Mesendoderm (in vitro differentiated cells): ENCODE results near the gene STAG2.
"Not testable (repeated sequence)": the region's sequence is repeated elsewhere in the genome, so short reads cannot be mapped to it uniquely, and the experiment has no call there.

Experiments used
- DNase-seq: peaks from one replicate; pipeline ENCODE4 v3.0.0; 2013
- H2AK5ac ChIP-seq: 2 replicates; pipeline ENCODE4 v1.6.1; 2013; ENCODE audit warnings: low read length, inconsistent platforms
- H2BK120ac ChIP-seq: 2 replicates; pipeline ENCODE4 v1.6.1; 2013; ENCODE audit warnings: low read depth, mild to moderate bottlenecking, low read length, moderate library complexity, mixed read lengths
- H2BK15ac ChIP-seq: replicated peaks from 2 replicates; pipeline ENCODE4 v1.6.1; 2013; ENCODE audit warnings: low read depth, mild to moderate bottlenecking, moderate library complexity
- H2BK5ac ChIP-seq: 2 replicates; pipeline ENCODE4 v1.6.1; 2013; ENCODE audit warnings: low read length, inconsistent platforms
- H3K18ac ChIP-seq: 2 replicates; pipeline ENCODE4 v1.6.1; 2013; ENCODE audit warnings: mild to moderate bottlenecking, low read length, mixed read lengths
- H3K23ac ChIP-seq: one replicate; pipeline ENCODE4 v1.6.1; 2013; ENCODE audit warnings: low read length
- H3K27ac ChIP-seq: 2 replicates; pipeline ENCODE4 v1.5.1; 2013; ENCODE audit warnings: low read depth, mild to moderate bottlenecking, inconsistent platforms, low read length, moderate library complexity
- H3K27me3 ChIP-seq: 2 replicates; pipeline ENCODE4 v1.6.1; 2013; ENCODE audit warnings: low read length, control low read depth, mild to moderate bottlenecking, inconsistent platforms; ENCODE audit not compliant: insufficient read depth, poor library complexity
- H3K36me3 ChIP-seq: 2 replicates; pipeline ENCODE4 v1.6.1; 2013; ENCODE audit warnings: low read length, inconsistent platforms; ENCODE audit not compliant: control insufficient read depth, insufficient read depth
- H3K4ac ChIP-seq: one replicate; pipeline ENCODE4 v1.6.1; 2013; ENCODE audit warnings: low read depth, mild to moderate bottlenecking, low read length, moderate library complexity
- H3K4me1 ChIP-seq: 2 replicates; pipeline ENCODE4 v1.6.1; 2013; ENCODE audit warnings: low read depth, low read length, inconsistent platforms; ENCODE audit not compliant: control insufficient read depth
- H3K4me2 ChIP-seq: 2 replicates; pipeline ENCODE4 v1.6.1; 2013; ENCODE audit warnings: low read length
- H3K4me3 ChIP-seq: 2 replicates; pipeline ENCODE4 v1.5.1; 2013; ENCODE audit warnings: mild to moderate bottlenecking, low read length
- H3K56ac ChIP-seq: one replicate; pipeline ENCODE4 v1.6.1; 2013; ENCODE audit warnings: low read length
- H3K79me1 ChIP-seq: 2 replicates; pipeline ENCODE4 v1.6.1; 2013; ENCODE audit warnings: low read length, inconsistent platforms
- H3K79me2 ChIP-seq: 2 replicates; pipeline ENCODE4 v1.6.1; 2013; ENCODE audit warnings: mild to moderate bottlenecking, low read length; ENCODE audit not compliant: control insufficient read depth, insufficient read depth
- H3K9ac ChIP-seq: 2 replicates; pipeline ENCODE4 v1.6.1; 2013; ENCODE audit warnings: low read length, inconsistent platforms
- H4K5ac ChIP-seq: one replicate; pipeline ENCODE4 v1.6.1; 2013; ENCODE audit warnings: low read length
- H4K8ac ChIP-seq: one replicate; pipeline ENCODE4 v1.6.1; 2013; ENCODE audit warnings: low read depth, mild to moderate bottlenecking, control low read depth, low read length, moderate library complexity
- WGBS: extraction: QIAGEN DNeasy Blood & Tissue Kit; methylation state at CpG from one replicate; pipeline ENCODE4 v1.1.7; 2013; ENCODE audit warnings: low lambda C conversion rate, missing lambda C conversion rate; ENCODE audit not compliant: insufficient coverage; ENCODE audit errors: extremely low coverage; 5-methylcytosine and 5-hydroxymethylcytosine counted together

The STAG2 gene

GRCh38 chrX:124045109-124045508, 83.6 kb downstream of the STAG2 start:
- Histone ChIP-seq H3K4me3 (no peak overlapping the region), H3K4me2 (no peak overlapping the region), H2BK15ac (no peak overlapping the region), H3K18ac (no peak overlapping the region), H2AK5ac (no peak overlapping the region), H2BK5ac (no peak overlapping the region), H3K79me2 (no peaks in the 10 kb centered on the region), H3K36me3 (no peaks in the 10 kb centered on the region), H3K27ac (no peak overlapping the region), H4K8ac (no peak overlapping the region), H3K79me1 (no peaks in the 10 kb centered on the region), H3K4ac (no peak overlapping the region), H2BK120ac (no peak overlapping the region), H3K27me3 (no peaks in the 10 kb centered on the region), H3K56ac (no peak overlapping the region), H4K5ac (no peak overlapping the region), H3K9ac (no peak overlapping the region), H3K4me1 (no peaks in the 10 kb centered on the region), H3K23ac (no peak overlapping the region)
- no CpG with 5 or more reads among the region's 4 CpGs for WGBS
- no peak for DNase-seq

GRCh38 chrX:124084417-124084816, 122.9 kb downstream of the STAG2 start:
- not testable (repeated sequence) for H2AK5ac ChIP-seq, H3K56ac ChIP-seq, H2BK5ac ChIP-seq, H3K79me2 ChIP-seq, H3K27ac ChIP-seq, H4K5ac ChIP-seq, H3K79me1 ChIP-seq, DNase-seq, H3K4me2 ChIP-seq, H3K27me3 ChIP-seq, H3K36me3 ChIP-seq, H3K4me3 ChIP-seq, H3K4me1 ChIP-seq, H3K4ac ChIP-seq, H2BK15ac ChIP-seq, H3K23ac ChIP-seq, H3K18ac ChIP-seq, H4K8ac ChIP-seq, H2BK120ac ChIP-seq, H3K9ac ChIP-seq
- WGBS: no CpG with 5 or more reads among the region's 6 CpGs

GRCh38 chrX:124085063-124085462, 123.6 kb downstream of the STAG2 start:
- Histone ChIP-seq H3K23ac (no peak overlapping the region), H3K56ac (no peak overlapping the region), H2BK5ac (no peak overlapping the region), H3K79me1 (no peaks in the 10 kb centered on the region), H4K5ac (no peak overlapping the region), H3K4me1 (no peaks in the 10 kb centered on the region), H3K27ac (no peak overlapping the region), H3K9ac (no peak overlapping the region), H4K8ac (no peak overlapping the region), H2BK15ac (no peak overlapping the region), H3K27me3 (no peaks in the 10 kb centered on the region), H3K4me3 (no peak overlapping the region), H3K79me2 (no peaks in the 10 kb centered on the region), H3K4ac (no peak overlapping the region), H2BK120ac (no peak overlapping the region), H3K18ac (no peak overlapping the region), H3K36me3 (no peaks in the 10 kb centered on the region), H2AK5ac (no peak overlapping the region), H3K4me2 (no peak overlapping the region)
- WGBS: no CpG with 5 or more reads among the region's 2 CpGs
- DNase-seq: no peak

- no peak for DNase-seq
These were observed 124.9 kb downstream of the STAG2 start for GRCh38 chrX:124086411-124086810.

GRCh38 chrX:124087000-124087746, 125.7 kb downstream of the STAG2 start:
- Histone ChIP-seq H4K8ac (no peak overlapping the region), H3K27me3 (no peaks in the 10 kb centered on the region), H3K18ac (no peak overlapping the region), H3K79me1 (no peaks in the 10 kb centered on the region), H2BK120ac (no peak overlapping the region), H3K9ac (no peak overlapping the region), H3K4me1 (no peaks in the 10 kb centered on the region), H4K5ac (no peak overlapping the region), H3K4me2 (no peak overlapping the region), H3K79me2 (no peaks in the 10 kb centered on the region), H3K27ac (no peak overlapping the region), H3K36me3 (no peaks in the 10 kb centered on the region), H3K4ac (no peak overlapping the region), H3K4me3 (no peak overlapping the region), H3K56ac (no peak overlapping the region), H2BK15ac (no peak overlapping the region), H2AK5ac (no peak overlapping the region), H2BK5ac (no peak overlapping the region), H3K23ac (no peak overlapping the region)
- WGBS: no CpG with 5 or more reads among the region's 6 CpGs
- no peak for DNase-seq

More at GRCh38 chrX:124086411-124086810, 124.9 kb downstream of the STAG2 start:
- Histone ChIP-seq H3K27me3 (no peaks in the 10 kb centered on the region), H2BK15ac (no peak overlapping the region), H3K56ac (no peak overlapping the region), H3K23ac (no peak overlapping the region), H2BK5ac (no peak overlapping the region), H3K4me3 (no peak overlapping the region), H3K9ac (no peak overlapping the region), H3K4me2 (no peak overlapping the region), H3K4me1 (no peaks in the 10 kb centered on the region), H3K18ac (no peak overlapping the region), H3K79me1 (no peaks in the 10 kb centered on the region), H2AK5ac (no peak overlapping the region), H3K4ac (no peak overlapping the region), H3K36me3 (no peaks in the 10 kb centered on the region), H2BK120ac (no peak overlapping the region), H3K79me2 (no peaks in the 10 kb centered on the region), H3K27ac (no peak overlapping the region), H4K8ac (no peak overlapping the region), H4K5ac (no peak overlapping the region)
- WGBS: no CpG with 5 or more reads among the region's 7 CpGs

DNA sequence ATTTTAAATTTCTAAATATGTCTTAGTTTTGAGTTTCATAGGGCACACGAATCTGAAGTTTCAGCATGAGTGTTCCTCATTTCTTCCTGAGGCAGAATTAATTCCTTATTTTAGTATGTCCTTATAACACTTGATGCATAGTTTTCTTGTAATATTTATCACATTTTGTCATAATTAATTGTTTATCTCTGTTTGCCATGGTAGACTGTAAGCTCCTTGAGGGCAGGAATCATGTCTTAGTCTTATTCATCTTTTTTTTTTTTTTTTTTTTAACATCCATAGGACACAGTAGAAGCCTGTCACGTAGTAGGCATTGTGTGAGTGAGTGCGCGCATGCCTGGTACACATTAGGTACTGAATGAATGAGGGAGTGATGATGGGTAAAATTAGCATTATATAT, 131.7 kb downstream of the STAG2 start:
- Histone ChIP-seq H4K8ac (no peak overlapping the region), H2BK15ac (no peak overlapping the region), H3K79me1 (no peaks in the 10 kb centered on the region), H3K79me2 (no peaks in the 10 kb centered on the region), H3K4me1 (no peaks in the 10 kb centered on the region), H2BK5ac (no peak overlapping the region), H3K4me2 (no peak overlapping the region), H3K4ac (no peak overlapping the region), H3K9ac (no peak overlapping the region), H4K5ac (no peak overlapping the region), H2AK5ac (no peak overlapping the region), H3K27me3 (no peaks in the 10 kb centered on the region), H3K36me3 (no peaks in the 10 kb centered on the region), H3K4me3 (no peak overlapping the region), H3K18ac (no peak overlapping the region), H2BK120ac (no peak overlapping the region), H3K56ac (no peak overlapping the region), H3K27ac (no peak overlapping the region), H3K23ac (no peak overlapping the region)
- DNase-seq: no peak
- no CpG with 5 or more reads among the region's 4 CpGs for WGBS
